GM12875 (cell line): ENCODE measurements around the gene MUCL3.
"Not testable (repeated sequence)": the region's sequence is repeated elsewhere in the genome, so short reads cannot be mapped to it uniquely, and the experiment has no call there.

Experiments used
- H3K4me3 ChIP-seq: one replicate; pipeline ENCODE4 v1.5.1; 2011; ENCODE audit warnings: low read depth, low read length, control low read depth
- CTCF ChIP-seq: IDR thresholded peaks from 2 replicates; pipeline ENCODE4 v1.5.1; 2011; ENCODE audit warnings: low read depth, mild to moderate bottlenecking, control low read depth, inconsistent platforms, low read length, moderate library complexity, borderline replicate concordance; ENCODE audit not compliant: insufficient read depth

The MUCL3 gene

GRCh38 chr6:30894935-30895334 is 45.8 kb upstream of the MUCL3 start:
- TF ChIP-seq CTCF = no peak
- H3K4me3 ChIP-seq = no peak overlapping the region

DNA sequence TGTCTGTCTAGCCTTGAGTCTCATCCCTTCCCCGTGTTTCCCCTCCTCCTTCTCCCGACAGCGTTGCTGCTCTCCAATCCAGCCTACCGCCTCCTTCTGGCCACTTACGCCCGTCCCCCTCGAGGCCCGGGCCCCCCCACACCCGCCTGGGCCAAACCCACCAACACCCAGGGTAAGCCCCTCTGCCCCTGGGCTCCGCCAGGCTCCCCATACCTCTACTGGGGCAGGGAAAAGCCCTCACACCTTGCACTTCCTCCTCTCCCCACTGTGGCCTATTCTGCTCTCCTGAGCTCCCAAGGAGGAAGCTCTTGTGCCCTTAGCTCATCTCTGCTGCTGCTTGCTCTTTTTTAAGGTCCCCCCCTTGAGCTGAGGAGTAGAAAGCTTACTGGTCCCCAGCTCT is 45.4 kb upstream of the MUCL3 start:
- no peak overlapping the region for H3K4me3 ChIP-seq
- no peak for TF ChIP-seq CTCF

DNA sequence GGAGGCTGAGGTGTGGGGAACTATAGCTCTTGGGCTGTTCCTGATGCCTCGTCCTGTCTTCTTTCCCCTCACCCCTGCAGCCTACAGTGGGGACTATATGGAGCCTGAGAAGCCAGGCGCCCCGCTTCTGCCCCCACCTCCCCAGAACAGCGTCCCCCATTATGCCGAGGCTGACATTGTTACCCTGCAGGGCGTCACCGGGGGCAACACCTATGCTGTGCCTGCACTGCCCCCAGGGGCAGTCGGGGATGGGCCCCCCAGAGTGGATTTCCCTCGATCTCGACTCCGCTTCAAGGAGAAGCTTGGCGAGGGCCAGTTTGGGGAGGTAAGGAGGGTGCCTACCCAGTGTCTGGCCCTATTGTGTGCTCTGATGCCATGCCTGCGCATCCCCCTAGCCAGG is 44.2 kb upstream of the MUCL3 start:
- TF ChIP-seq CTCF = no peak
- H3K4me3 ChIP-seq = no peak overlapping the region

- TF ChIP-seq CTCF = no peak
- no peak overlapping the region for H3K4me3 ChIP-seq
Measured at GRCh38 chr6:30897882-30898281, 42.9 kb upstream of the MUCL3 start.

GRCh38 chr6:30898750-30899360 is 41.9 kb upstream of the MUCL3 start:
- H3K4me3 ChIP-seq = no peak overlapping the region
- TF ChIP-seq CTCF = no peak

GRCh38 chr6:30900863-30901417 is 39.8 kb upstream of the MUCL3 start:
- no peak overlapping the region for H3K4me3 ChIP-seq
- TF ChIP-seq CTCF = no peak

DNA sequence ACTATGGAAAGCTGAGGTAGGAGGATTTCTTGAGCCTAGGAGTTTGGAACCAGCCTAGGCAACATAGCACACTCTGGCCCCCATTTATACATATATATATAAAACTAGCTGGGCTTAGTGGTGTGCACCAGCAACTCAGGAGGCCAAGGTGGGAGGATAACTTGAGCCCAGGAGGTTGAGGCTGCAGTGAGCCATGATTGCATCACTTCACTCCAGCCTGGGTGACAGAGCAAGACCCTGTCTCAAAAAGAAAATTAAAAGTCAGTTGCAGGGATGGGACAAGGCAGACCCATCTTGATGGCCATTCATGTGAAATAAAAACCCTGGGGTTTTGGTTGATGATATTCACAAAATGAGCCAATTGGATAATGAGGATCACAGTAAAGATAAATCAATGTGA is 39.3 kb upstream of the MUCL3 start:
- no peak for TF ChIP-seq CTCF

DNA sequence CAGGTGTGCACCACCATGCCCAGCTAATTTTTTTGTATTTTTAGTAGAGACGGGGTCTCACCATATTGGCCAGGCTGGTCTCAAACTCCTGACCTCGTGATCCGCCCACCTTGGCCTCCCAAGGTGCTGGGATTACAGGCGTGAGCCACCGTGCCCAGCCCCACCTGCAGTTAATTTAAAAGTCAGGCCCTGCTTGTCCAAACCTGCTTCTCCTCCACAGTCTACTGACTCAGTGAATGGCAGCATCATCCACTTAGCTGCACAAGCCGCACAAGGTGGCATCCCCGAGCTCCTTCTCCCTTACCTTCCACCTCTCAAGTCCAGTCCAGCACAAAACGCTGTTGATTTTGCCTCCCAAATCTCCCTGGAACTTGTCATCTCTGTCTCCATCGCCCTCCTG is 38.6 kb upstream of the MUCL3 start:
- not testable (repeated sequence) for H3K4me3 ChIP-seq

More for the DNA sequence above, 39.3 kb upstream of the MUCL3 start:
- H3K4me3 ChIP-seq = no peak overlapping the region
